ENCODE results near the gene HELZ2.

DNA sequence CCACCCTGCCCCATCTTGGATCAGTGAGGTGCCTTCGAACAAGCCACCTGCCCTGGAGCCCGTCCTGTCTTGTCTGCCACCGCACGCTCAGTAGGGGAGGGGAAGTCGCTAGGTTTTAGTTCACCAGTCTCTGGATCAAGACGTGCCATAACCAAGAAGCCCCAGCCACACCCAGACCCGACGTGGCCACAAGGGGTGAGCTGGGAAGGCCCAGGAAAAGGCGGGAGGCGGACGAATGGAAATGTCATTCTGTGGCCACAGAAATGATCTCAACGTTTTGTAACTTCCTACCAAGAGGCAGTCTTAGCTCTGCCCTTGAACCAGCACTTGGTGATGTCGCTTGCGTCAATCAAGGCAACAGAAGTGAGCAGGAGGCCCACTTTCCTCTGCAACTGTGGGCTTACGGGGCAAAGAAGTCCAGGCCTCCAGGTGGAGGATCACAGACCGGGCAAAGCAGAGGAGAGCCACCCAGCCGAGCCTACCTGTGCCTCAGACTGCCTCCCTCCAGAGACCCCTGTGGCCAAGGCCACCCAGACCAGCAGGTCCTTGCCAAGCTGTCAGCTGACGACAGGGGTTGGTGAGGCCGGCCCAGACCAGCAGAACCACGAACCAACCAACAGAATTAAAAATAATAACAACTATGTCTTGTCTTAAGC is 38.4 kb upstream of the HELZ2 start:
- TF ChIP-seq, protein P1, sequence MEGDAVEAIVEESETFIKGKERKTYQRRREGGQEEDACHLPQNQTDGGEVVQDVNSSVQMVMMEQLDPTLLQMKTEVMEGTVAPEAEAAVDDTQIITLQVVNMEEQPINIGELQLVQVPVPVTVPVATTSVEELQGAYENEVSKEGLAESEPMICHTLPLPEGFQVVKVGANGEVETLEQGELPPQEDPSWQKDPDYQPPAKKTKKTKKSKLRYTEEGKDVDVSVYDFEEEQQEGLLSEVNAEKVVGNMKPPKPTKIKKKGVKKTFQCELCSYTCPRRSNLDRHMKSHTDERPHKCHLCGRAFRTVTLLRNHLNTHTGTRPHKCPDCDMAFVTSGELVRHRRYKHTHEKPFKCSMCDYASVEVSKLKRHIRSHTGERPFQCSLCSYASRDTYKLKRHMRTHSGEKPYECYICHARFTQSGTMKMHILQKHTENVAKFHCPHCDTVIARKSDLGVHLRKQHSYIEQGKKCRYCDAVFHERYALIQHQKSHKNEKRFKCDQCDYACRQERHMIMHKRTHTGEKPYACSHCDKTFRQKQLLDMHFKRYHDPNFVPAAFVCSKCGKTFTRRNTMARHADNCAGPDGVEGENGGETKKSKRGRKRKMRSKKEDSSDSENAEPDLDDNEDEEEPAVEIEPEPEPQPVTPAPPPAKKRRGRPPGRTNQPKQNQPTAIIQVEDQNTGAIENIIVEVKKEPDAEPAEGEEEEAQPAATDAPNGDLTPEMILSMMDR (IDR thresholded peaks at IDR 0.05; ENCODE audit: insufficient read depth, low read depth, low read length) = no peak
- no peak for TF ChIP-seq EZH2 (IDR thresholded peaks at IDR 0.05; ENCODE audit: insufficient read depth, low read length)
